ENCODE data around the gene GFOD2.

GFOD2 gene

GRCh38 chr16:67669499-67670101, 49.5 kb downstream of the GFOD2 start:
- no peak for DNase-seq (ENCODE audit: low read depth)

- DNase-seq (ENCODE audit: low read depth), result no peak
Measured at GRCh38 chr16:67668495-67669157, 50.5 kb downstream of the GFOD2 start.

- DNase-seq (ENCODE audit: low read depth), result peak; percentile 93
Measured at GRCh38 chr16:67667817-67668494, 51.2 kb downstream of the GFOD2 start.

GRCh38 chr16:67667453-67667816, 51.7 kb downstream of the GFOD2 start:
- no peak for DNase-seq (ENCODE audit: low read depth)

GRCh38 chr16:67666559-67667452, 52.3 kb downstream of the GFOD2 start, which contains the start of the genes C16orf86 and ENKD1:
Gene C16orf86, plus strand, starts transcription at chr16:67666814. Its CDS starts 157 bp downstream, at chr16:67666971.
Gene ENKD1, minus strand, starts transcription at chr16:67666750. Its CDS starts 308 bp downstream, at chr16:67666442.
- DNase-seq (ENCODE audit: low read depth), result peak; percentile 74

GRCh38 chr16:67666032-67666551, 53.0 kb downstream of the GFOD2 start:
- DNase-seq (ENCODE audit: low read depth), result peak; percentile 36

GRCh38 chr16:67665598-67665997, 53.5 kb downstream of the GFOD2 start:
- no peak for DNase-seq (ENCODE audit: low read depth)

GRCh38 chr16:67664871-67665270, 54.2 kb downstream of the GFOD2 start:
- no peak for DNase-seq (ENCODE audit: low read depth)

- DNase-seq (ENCODE audit: low read depth), result no peak
Measured at GRCh38 chr16:67664258-67664657, 54.9 kb downstream of the GFOD2 start.

GRCh38 chr16:67663877-67664222, 55.3 kb downstream of the GFOD2 start:
- no peak for DNase-seq (ENCODE audit: low read depth)

- no peak for DNase-seq (ENCODE audit: low read depth)
Measured at GRCh38 chr16:67663151-67663876, 55.8 kb downstream of the GFOD2 start.

GRCh38 chr16:67662653-67663010, 56.5 kb downstream of the GFOD2 start:
- no peak for DNase-seq (ENCODE audit: low read depth)

- DNase-seq (ENCODE audit: low read depth), result no peak
Measured at GRCh38 chr16:67661886-67662652, 57.0 kb downstream of the GFOD2 start.

- no peak for DNase-seq (ENCODE audit: low read depth)
Measured at GRCh38 chr16:67661101-67661761, 57.9 kb downstream of the GFOD2 start.

- peak; percentile 96 for DNase-seq (ENCODE audit: low read depth)
Measured at GRCh38 chr16:67660564-67661028, 58.5 kb downstream of the GFOD2 start, which contains the start of gene PARD6A. Gene PARD6A, plus strand, starts transcription at chr16:67660960. Its CDS starts 79 bp downstream, at chr16:67661039.

- peak; percentile 85 for DNase-seq (ENCODE audit: low read depth)
Measured at GRCh38 chr16:67659675-67660563, 59.2 kb downstream of the GFOD2 start, which contains the start of gene ACD. Gene ACD, minus strand, starts transcription at chr16:67660260. Its CDS starts 40 bp downstream, at chr16:67660220.

- DNase-seq (ENCODE audit: low read depth), result no peak
Measured at GRCh38 chr16:67658849-67659674, 60.1 kb downstream of the GFOD2 start.
